HPDE6-E6E7 (cell line): ENCODE data around the gene AKAP13.

ENCODE experiments used
- DNase-seq: peaks from one replicate; pipeline ENCODE4 v3.0.0; 2011; ENCODE audit warnings: missing footprints; ENCODE audit errors: extremely low spot score

The AKAP13 gene

DNA sequence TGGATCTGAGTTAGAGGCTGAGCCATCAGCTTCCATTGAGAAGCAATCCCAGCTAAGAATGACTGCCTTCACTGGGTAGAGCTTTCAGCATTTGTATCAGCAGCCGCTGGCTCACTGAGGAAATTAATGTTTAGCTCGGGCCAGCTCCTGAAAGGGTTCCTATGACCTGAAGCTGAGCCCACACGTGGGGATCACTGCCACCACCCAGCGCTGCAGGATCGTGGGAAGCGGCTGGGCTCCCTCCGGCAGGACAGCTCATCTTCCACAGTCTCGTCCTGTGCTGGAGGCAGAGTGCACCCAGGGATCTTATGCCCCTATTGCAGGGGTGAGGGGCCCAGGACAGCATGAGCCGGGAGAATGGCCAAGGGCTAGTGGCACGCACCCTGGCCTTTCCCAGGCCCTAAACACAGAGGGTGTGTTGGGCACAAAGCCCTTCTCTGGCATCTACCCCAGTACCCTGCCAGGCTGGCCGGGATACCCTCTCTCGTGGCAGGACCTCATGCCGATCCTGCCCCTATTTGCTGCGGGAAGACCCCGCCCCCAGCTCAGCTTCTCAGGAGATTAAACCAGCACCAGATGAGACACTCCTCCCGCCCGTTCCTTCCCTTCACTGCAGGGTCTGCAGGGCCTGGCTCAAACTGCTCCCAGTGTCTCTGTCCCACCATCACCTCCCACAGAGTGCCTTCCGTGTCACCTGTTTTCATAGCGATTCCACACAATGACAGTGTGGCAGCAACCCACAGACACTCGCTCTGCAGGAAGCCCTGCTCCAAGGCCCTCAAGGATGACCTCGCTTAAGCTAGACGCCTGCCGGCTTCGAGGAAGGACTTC, 385.8 kb downstream of the AKAP13 start:
- DNase-seq: no peak

DNA sequence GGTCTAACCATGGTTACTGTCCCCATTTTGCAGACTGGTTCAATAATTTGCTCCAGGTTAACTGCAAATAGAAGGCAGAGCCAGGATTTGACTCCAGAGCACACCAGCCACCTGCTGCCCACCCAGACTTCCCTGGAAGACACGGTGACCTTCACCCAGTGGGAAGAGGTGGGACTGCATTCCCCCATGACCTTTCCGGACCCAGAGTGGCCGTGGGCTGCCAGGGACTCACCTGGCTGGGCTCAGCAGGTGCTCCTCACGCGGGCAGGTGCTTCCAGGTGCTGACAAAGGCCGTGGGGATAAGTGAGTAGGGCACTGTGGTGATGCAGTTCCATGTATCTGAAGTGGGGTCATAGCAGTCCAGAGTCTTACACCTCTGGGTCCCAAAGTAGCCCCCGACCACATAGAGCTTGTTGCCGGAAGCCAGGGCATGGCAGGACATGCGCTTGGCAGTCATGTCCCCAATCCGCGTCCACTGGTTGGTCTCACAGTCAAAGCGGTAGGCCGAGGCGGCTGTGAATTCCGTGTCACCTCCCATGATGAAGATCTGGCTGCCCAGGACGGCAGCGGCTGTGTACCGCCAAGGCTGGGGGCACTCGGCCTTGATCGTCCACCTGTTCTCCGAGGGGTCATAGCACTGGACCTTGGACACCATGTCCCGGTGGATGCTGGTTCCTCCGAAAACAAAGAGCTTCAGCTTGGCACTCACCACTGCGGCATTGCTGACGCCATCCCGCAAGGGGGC, 387.6 kb downstream of the AKAP13 start:
- DNase-seq: no peak

DNA sequence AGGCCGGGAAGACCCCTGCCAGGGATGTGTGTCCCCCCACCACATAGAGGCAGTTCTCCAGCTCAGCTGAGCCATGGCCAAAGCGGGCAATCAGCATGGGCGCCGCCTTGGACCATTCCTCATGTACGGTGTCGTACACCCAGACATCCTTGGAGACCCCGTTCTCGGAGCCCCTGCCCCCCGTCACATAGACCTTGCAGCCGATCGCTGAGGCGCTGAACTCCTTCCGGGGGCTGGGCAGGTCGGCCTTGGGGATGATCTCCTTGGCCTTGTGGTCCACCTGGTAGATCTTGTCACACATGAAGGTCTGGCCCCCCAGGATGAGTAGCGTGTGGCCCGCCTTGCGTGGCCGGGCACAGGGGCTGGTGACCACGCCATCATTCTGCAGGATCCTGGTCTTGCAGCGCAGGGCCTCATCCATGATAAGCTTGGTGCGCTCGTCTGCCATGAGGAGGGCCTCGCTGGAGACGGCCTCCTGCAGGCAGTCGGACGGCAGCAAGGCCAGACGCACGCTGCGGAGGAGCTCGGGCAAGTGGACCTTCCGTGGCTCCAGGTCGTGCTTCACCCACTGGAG, 388.3 kb downstream of the AKAP13 start:
- DNase-seq: no peak

DNA sequence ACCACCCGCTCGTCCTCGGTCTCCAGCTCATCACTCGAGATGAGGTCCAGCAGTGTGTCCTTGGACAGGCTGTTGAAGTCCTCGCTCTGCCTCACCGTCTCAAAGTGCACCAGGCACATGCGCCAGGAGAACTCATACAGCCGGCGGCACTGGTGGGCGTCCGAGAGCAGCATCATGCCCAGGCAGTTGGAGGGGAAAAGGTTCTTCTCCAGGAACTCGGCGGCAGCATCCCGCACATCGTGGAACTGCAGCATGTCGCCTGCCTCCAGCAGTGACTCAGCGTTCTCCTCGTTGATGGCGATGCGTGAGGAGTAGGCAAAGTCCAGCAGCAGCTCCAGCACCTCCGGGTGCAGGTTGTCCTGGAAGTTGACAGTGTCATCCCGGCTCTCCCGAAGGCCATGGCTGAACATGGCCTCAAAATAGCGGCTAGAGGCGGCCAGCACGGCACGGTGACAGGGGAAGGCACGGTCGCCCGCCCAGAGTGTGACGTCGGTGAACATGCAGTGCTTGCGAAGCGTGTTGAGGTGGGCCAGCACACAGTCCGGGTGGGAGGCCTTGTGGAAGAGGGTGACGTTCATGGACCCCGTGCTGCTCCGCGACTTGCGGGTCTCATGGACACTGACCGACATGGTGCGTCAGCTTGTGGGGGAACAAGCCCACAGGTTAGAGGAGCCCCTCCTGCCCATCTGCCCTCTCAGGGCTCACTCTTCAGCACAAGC, 388.9 kb downstream of the AKAP13 start:
- DNase-seq: no peak

DNA sequence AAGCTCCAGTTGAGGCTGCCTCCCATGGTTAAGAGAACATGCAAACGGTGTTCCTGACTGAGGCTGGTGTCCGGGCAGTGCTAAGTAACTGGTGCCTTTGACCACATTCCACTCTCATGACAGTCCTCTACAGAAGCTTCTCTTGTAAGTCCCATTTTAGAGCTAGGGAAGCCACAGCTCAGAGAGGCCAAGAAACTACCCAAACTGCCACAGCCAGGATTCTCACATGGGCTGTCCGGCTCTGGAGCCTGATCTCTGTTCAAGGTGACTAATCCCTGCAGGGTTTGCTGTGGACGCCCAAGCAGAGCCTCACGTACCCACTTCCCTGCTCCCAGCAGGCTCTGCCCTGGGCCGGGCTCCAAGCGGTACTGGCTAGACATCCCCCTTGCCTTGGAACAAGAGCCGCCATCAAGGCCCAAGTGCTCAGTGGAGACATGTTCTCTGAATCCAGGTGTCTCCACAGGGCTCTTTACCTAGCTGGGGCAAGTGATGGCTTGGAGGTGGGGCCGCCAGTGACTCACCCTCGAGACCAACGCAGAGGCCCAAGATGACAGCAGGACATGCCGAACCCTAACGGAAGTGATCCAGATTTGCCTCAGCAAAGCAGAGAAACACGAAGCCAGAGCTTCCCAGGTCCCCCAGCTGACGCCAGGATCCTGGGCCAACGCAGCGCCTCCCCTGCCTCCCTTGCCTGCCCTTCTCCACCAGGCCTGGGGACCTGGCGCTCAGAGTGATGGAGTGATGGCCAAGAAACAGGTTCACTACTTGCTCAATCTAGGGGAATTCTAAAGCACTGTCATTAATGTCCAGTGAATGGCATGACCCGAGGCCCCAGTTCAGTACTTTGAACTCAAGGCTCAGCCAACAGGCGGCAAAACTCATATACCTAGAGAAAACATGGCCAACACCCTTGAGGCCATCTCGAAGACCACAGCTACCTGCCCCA, 390.0 kb downstream of the AKAP13 start:
- DNase-seq: peak; percentile 58

DNA sequence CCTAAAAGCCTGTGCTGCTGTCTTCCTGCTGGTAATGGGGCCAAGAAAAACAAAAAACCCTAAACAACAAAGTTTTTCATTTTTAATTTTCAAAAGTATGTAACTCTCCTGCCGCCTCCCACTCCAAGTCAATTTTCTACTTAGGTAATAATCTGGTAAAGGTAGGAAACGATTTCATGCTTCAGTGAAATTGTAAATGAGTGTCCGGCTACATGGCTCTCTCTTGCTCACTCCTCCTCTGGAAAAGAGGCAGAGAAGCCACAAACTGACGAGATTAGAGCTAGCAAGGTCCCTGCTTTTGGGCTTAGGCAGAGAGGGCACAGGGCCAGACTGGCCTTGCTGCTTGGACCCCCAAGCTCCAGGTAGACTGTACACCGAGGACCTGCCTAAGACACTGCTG, 390.9 kb downstream of the AKAP13 start:
- DNase-seq: no peak

DNA sequence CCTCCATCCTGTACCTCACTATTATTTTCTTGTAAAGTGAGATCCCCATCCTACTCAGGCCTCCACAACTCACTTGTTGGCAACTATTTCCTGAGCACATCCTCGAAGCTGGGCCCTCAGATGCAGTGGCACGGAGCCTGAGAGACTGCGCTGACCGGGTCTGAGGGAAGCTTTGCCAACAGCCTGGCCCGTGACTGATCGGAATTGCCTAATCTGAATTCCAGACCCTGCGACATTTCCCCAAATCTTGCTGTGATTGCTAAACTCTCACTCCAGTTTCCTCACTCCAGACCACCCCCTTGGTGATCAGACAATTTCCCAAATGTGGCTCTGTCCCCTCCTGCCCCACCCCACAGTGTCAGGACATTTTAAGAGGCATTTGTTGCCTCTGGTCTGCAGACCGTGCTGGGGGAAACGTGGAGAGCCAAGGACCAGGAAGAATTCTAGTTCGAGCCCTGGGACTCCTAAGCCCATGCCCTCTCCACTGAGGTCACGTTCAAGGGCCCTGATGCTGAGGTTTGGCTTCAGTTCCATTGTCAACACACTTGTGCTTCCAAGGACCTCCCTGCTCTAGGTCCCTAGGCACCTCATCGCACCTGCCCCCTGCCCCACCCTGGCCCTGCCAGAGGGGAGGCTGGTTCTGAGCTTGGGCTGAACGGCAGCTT, 391.5 kb downstream of the AKAP13 start:
- no peak for DNase-seq

DNA sequence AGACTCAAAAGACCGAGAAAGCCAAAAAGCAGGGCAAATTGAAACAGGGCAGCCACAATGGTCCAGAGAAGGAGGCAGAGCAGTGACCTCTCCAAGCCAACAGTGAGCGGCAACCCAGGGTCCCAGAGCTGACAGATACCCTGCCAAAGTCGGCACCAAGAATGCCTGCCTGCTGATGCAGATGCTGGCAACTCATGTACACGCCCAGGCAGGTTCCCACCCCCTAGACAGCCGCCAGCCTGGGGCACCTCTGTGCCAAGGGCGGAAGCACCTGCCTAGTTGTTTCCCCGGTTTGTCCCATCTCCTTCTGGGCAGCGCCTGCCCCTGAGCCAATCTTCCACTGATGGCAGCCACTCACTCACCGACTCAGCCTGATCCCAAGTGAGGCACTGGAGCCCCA, 392.3 kb downstream of the AKAP13 start:
- peak; percentile 62 for DNase-seq

DNA sequence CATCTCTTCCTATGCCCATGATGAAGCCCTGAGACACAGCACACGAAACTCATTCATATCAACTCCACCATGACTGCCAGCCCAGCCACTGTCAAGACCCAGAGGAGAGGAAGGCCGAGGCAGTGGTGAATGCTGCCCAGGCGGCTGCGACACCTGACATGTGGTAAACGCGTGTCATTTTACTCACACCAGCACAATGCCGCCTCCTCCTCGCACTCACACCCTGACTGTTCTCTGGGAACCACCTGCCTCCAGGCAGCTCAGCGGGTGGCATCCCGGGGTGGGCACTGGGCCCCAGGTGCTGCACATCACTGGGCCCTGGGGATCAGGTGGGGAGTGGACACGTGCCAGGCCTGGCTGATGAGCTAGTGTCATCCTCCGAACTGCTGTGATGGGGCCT, 392.8 kb downstream of the AKAP13 start:
- no peak for DNase-seq

DNA sequence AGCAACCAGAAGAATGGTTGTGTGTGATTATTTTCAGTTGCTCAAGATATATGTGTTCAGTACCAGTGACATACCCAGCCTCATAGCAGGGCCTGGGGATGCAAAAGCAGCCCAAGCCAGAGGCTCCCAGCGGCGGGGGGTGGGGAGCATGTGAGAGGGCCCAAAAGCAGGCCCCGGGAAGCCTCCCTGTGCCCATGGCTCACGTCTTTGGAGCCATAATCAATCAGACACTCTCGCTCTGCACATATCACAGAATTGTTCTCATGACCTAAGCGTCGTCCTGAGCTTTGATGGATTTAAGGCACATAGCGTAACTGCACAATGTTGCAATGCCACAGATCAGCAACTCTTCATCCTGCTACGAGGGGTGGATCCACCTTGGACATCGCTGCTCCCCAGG, 393.6 kb downstream of the AKAP13 start:
- DNase-seq: no peak

DNA sequence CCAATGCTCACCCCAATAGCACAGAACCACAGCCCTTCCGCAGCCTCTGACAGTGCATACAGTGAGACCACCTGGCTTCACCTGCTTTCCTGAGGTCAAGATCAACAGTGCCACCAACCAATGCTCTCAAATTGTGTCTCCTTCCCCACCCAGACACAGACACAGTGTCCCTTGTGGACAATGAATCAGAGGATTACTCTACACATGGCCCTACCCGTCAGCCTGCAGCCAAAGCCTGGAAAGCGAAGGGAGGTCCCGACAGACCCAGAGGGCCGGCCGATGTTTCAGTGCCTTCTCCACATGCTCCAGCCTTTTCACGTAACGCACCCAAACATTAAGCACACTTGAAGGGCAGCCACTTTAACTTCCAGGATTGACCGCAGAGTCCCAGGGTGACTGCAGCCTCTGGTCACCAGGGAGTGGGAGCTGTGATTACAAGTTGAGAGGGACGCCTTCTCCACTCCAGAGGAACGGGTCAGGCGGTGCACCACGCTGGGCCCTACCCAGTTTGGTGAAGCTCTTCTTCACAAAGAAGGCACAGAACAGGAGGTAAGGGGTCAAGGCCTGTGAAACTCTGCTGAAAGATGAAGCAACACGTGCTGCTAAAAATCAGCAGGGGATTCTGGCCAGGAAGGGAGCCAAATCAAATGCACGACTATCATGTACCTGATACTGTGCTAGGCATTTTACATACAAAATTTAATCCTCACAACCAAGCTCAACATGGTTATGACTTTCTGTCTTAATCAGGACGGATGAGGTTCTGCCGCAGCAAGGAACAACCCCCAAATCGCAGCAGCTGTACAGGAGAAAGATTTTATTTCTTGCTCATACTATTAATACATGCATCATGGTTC, 397.1 kb downstream of the AKAP13 start:
- no peak for DNase-seq

DNA sequence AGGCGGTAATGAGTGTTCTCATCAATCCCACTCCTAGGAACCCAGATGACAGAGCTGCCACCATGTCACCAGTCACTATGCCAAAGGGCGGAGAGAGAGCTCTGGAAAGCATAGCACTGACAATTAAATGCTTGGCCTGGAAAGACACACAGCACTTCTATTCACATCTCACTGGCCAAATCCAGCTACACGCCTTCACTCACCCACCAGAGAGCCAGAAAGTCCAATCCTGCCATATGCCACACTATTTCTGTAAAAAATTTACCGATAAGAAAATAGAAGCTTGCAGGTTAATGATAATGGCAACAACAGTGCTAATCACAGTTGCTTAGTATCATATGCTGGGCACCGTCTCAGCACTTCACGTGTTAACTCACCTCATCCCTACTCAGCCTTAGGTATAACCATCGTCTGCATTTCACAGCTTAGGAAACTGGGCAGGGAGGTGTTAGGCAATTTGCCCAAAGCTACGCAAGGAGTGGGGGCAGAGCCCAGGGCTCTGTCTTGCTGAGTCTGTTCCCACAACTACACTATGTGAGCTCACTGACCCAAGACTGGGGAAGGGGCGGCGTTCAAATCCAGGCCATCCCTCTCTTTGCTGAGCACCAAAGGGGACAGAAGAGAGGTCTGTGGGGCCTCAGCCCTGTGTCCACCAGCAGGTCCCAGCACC, 397.8 kb downstream of the AKAP13 start:
- no peak for DNase-seq

DNA sequence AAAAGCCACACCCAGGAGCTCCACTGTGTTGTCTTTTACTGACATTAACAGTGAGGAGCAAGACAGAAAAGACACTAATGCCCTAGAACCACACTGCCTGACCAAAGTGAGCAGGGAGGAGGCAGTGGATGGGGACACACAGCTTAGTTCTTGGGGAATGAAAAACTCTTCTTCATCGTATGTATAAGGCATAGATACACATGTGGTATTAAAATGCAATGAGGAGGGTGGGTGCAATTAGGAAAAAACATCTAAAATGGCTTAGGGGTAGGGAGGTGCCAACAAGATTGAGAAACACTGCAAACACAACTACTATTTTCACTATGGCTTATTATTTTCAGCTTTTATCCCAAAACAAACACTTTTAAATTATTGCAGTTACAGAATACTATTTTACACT, 398.8 kb downstream of the AKAP13 start:
- DNase-seq: no peak

DNA sequence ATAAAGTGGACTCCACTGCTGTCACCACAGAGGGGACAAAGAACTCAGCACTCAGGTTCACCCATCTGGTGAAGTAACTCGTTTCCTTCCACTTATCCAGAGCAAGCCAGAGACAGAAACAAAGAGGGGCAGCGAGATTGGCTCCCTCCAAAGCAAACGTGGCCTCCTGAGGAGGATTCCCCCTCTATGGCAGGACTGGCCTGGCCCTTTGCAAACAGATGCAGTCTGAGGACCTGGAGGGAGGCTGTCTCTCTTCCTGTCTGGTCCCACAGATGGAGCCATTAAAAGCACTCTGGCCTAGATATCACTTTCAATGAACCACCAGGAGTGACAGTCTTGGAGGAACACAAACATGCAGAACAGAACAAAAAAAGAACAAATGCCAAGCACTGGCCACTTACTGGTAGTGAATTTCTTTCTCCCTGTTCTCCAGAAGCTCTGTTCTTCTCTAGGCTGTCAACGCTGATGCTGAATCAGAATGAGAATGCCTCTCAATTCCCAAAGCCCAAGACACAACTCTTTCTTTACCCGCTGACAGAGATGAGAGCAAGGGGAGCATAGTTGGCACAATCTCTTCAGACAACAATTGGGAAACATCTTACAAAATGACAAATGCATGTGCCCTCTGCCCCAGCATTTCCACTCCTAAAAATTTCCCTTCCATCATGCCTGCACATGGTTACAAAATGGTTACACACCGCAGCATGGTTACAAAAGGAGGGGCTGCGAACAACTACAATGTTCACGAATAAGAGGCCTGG, 400.0 kb downstream of the AKAP13 start:
- DNase-seq: no peak

DNA sequence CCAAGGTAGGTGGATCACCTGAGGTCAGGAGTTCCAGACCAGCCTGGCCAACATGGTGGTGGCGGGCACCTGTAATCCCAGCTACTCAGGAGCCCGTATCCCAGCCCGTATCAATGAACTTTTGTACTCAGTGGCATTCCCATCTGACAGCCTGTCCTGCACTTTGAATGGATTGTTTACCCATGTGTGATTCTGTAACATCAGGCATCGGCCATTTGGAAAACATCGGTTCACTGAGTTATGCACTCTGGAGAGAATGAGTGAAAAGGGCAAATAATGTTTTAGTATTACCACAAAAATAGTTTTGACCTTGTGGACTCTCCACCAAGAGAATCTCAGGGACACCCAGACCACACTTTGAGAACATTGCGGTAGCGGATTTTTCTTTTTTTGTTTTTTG, 400.7 kb downstream of the AKAP13 start:
- no peak for DNase-seq

DNA sequence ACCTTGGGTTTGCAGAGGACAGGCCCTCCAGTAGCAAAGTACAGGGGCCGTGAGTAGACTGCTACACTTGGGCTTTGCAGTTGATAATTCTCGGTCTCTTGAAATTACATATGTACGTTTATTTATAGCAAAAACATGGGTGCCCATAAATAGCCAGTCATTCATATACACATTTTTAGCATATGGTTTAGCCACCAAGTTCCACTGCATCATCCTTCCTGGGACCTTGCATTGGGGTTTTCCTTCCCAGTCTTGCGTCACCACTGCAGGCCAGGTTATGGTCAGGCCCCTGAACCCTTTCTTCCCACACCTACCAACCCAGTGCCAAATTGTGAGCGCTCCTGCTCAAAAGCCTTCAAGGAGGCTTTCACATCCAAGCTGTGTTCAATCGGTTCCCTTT, 401.7 kb downstream of the AKAP13 start:
- no peak for DNase-seq

DNA sequence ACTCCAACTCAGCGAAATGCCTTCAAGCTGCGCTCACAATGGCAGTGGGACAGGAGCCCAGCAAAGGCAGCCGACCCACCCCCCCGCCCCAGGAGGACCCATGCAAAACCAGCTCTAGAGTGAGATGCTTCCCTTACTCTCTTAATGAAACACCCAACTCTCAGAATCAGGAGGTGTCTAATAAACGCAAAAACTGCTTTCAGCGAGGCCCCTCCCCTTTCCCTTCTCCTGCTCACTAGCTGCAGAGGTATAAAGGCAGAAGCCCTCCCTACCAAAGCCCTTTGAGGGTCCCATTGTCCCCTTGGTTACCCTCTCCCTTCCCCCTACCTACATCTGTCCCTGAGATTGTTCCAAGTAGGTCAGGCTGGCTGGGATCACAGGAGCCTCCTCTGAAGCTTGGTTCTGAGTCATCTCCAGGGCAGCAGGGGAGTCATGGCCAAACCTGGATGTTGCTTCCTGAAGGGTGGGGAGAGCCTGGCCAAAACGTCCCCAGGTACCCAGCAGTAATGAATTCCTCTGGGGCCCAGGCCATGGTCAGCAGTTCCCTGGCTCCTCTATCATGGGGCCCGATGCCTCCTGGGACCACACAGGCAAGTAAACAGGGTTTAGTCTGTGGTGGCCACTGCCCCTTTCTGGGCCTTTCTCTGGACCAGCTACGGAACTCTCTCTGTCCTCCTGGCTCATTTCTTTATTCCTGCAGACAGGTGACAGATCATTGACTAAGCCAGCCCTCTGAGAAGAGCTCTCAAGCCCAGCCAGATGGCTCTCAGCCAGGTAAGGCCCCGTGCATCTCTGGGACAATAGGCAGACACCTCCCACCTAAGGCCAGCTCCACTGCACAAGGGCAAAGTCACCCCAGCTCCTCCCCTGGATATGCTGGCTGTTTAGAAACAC, 405.7 kb downstream of the AKAP13 start:
- peak; percentile 76 for DNase-seq
